HG02852 (cell line): ENCODE data around the gene FAM20C.
"Not testable (repeated sequence)": the region's sequence is repeated elsewhere in the genome, so short reads cannot be mapped to it uniquely, and the experiment has no call there.

Source experiments
- ATAC-seq: cut with Tn5 transposase; IDR thresholded peaks from one replicate; pipeline ENCODE4 v1.9.1; 2021; ENCODE audit warnings: mild to moderate bottlenecking, moderate library complexity; ENCODE audit not compliant: unreplicated experiment

FAM20C gene

DNA sequence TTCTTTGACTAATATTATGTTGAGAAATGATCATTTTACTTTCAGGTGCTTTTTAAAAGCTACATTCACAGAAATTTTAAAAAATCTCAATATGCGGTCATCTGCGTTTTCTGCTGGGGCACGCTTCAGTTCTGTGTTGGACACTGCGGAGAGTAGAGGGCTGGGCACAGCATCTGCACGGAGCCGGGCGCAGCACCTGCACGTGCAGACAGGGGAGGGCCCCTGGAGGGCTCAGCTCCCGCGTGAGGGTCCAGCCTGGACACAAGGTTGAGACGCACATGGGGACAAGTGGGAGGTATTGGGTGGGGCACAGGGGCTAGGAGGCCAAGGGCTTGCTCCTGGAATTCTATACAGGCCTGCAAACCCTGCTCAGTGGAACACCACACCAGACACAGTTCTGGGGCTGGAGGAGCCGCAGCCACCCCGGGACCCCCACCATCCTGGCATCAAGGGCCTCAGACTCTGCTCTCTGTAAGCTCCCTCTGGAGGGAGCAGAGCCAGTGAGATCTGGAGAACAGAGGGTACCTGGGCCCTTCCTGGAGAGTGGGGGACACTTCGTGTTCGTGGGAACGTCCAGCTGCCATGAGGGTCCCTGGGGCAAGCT lies 20.4 kb upstream of the FAM20C start:
- no peak for ATAC-seq

DNA sequence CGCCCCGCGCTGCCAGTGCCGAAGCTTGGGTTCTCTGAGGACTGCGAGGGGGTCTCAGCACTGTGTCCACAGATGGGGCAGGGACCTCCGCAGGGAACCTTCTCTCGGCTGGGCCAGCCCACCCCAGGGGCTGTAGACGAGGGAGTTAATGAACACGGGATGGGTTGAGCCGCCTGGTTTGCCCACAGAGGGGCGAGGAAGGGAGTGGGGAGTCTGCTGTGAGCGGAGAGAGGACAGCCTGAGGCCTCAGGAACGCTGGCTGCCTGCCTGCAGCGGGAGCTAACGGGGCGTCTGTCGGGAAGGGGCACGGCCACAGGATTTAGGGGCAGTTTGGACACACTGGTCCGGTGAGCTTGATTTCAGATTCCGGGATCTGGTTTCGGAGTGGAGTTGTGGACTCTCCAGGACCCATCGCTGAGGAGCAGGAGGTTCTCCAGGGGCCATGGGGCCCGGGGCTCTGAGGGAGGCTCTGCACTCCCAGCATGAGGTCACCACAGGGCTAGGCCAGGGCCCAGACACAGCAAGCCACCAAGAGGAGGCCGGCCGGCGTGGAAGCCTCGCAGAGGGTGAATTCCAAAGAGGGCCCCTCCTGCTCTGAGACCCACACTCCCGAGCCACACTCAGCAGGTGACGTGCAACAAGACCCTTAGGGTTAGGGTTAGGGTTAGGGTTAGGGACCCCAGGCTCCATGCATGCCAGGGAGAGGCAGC lies 19.0 kb upstream of the FAM20C start:
- ATAC-seq, result no peak

DNA sequence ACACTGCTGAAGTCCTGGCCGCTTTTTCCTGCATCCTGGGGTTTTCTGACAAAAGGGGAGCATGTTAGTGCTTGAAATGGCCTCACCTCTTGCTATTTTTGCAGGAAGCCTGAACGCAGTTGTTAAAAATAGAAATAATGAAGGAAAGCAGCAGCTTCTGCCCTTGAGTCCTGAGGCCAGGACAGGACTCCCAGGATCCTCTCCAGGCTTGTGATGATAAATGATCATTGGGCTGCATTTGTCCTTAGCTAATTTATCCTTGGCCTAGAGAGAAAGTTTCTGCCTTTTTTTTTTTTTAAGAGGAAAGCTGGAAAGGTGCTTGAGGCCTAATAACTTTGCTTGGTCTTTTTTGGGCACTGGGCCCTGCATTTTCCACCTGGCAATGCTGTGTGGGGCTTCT lies 17.7 kb upstream of the FAM20C start:
- no peak for ATAC-seq

DNA sequence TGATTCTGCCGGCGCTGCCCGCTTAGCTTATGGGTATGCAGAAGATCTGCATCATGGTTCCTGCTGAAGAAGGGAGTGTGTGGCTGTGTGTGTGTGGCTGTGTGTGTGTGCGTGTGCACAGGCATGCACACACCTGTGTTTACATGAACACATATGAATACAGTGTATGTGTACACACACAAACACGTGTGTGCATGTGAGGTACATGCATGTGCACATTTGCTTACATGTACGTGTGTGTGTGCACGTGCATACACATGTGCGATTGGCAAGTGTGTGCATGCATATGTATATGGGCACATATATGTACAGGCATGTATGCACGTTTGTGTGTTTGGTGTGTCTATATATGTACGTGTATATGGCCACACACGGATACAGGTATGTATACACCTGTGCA lies 16.4 kb upstream of the FAM20C start:
- ATAC-seq, result no peak

DNA sequence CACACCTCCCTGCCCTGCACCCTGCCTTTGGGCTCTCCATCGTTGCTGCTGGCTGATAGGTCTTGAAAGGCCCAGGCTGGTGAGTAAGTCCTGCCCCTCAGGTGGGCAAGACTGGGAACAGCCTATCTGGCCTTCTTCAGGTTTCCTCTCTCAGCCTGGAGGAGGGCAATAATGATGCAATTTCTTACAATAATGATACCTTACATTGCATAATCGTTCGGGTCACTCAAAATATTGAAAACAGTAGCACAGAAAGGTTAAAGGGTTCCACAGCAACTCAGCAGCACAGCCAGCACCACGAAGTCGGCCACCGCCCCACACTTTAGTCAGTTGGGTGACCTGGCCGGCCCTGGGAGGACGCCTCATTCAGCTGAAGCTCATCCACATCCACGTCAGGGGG lies 16.0 kb upstream of the FAM20C start:
- no peak for ATAC-seq

DNA sequence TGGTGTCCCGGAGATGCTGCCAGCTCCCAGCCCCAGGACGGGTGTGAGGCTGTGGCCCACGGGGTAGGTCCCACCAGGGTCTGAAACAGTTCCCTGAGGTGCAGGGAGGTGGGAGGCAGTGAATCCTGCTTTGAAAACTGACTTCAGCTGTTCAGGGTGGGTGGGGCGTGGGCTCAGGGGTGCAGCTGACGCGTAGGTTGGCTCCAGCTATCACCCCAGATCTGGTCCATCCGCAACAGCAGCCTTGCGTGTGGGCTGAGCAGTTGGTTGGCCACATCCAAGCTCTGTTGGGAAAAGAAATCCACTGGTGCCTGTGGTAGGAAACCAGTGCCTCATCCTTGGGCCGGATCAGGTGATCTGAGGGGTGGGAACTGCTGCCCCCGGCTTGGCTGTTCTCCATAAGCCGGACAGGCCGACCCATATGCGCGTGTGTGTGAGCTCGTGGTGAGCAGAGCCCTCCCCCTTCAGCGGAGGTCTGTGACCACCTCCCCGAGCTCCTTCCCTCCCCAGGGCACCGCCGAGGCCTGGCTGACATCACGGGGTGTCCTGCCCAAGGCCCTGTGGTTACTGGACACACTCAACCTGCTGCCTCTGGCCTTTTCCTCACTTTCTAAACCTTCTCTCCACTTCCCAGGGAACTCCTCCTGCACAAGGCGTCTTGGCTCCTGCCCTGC lies 15.4 kb upstream of the FAM20C start:
- ATAC-seq, result no peak

DNA sequence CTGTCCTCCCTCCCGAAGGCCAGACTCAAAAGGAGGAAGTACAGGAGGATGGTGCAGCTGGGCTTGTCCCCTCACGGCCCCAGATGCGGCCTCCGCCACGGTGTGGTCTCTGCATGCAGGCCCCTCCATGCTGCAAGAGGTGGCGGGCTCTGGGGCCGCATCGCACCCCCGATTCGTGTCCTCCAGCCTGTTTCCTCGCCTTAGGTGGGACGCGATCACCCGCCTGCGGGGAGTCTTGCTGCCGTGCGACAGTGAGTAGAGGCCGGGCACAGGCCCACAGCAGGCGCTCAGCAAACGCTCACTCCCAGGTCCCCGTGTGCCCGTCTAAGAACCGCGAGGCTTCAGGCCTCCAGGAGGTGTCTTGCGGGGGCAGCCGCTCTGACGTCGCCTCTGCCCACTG lies 13.9 kb upstream of the FAM20C start:
- ATAC-seq, result no peak

DNA sequence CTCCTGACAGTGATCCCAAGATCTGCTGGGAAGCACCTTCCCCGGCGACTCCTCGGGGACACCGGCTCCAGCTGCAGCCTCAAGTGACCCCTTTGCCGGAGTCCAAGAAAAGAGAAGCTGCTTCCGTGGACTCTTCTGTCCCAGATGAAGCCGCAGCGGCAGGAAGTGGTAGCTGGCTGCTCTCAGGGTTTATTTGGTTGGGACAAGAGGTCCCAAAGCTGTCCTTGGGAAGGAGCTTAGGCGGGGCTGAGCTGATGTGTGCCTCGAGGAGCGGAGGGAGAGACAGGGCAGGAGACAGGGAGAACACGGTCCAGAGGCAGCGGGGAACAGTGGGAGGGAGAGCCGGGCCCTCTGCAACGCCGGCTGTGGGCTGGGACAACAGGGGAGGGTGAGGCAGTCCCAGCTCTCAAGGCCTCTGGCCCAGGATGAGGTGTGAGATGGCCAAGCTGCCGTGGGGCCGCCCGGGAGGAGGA lies 13.1 kb upstream of the FAM20C start:
- ATAC-seq, result no peak

DNA sequence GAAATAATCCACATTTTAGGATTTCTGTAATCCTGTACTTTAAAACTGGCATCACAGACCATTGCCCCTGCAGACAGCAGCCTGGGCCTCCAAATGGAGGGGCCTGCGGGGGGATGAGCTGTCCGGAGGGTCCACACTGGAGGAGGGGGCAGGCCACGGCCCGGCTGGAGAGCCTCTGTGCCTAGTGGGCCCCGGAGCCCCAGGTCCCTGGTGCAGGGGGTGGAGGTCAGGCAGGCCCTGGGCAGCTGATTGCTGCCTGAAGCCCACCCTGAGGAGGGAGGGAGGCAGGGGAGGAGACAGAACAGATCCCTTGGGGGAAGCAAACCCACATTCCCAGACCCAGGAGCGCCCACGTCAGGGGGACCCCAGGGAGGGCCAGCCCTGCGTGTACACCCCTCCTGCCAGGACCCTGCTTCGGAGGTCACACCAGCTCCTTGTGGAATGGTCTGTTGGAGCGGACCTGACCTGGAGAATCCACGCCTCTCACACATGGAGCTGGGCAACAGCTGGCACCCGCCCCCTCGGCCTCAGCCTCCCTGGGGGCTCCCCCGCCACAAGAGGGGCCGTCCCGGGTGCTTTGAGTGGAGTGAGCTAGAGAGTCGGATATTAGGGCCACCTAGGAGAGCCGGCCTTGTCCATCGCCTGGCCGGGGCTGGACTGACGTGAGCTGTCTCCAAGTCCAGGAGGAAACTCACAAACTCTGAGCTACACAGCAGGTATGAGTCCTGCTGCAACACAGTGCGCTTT lies 12.2 kb upstream of the FAM20C start:
- no peak for ATAC-seq

DNA sequence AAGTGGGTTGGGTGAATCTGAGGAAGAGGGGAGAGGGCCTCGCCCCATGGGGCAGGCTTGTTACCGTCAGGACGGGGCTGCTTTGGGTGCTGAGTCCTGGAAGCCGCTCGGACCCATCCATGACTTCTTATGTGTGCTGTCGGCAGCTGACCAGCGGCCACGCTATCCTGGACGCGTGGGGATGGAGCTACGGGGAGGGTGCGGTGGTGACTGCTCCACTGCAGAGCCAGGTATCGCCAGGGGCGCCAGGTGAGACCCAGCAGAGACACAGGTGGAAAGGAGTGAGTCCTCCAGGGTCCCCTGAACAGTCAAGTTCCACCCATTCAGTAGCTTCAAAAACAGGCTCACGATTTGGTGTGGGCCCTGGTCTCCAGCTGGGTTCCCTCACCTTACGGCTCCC lies 10.6 kb upstream of the FAM20C start:
- no peak for ATAC-seq

DNA sequence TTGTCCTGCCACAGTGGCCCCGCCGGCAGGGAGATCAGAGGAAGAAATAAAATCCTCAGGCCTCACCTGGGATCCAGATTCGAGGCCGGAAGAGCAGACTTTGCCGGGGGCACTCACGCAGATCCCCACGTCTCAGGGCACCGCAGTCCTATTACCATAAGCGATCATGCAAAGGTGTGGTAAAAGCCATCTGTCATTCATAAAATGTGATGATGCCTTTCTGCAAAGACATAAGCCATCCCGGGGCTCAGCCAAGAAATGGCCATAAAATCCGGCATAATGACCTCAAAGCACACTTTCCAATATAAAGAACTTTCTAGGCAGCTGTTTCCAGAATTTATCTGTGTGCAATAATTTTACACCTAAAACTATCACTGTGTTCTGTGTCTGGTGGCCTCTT lies 9.9 kb upstream of the FAM20C start:
- not testable (repeated sequence) for ATAC-seq

DNA sequence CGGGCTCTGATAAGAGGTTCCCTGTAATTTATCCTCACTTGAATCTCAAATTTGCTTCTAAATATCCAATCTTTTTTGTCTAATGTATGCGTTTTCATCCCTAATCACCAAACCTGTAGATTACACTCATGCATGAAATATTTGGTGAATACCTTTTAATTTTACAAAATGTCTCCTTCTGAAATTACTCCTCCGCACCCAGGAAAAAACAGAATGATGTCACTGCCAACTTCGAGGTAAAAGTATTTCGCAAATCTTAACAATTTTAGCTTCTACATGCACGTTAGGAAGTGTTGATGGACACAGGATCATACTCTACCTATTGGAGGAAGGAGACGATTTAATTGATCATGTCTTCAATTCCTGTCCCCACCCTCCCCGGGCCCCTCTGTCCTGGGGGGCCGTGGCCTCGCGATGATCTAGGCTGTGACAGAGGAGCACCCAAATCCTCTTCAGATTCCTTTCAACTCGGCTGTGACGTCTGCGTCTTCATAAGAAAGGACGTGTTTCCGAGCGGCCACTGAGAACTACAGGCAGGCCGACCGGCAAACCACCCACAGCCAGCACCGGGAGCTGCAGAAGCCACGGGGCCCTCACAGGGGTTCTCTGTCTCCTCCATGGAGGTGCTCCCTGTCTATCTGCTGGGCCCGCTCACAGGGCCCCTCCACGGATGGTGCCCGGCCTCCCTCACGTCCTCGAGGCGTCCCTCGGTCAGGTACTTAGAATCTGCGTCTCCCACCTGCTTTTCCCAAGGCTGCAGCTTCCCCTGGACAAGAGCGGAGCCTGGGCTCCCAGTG lies 8.7 kb upstream of the FAM20C start:
- no peak for ATAC-seq

DNA sequence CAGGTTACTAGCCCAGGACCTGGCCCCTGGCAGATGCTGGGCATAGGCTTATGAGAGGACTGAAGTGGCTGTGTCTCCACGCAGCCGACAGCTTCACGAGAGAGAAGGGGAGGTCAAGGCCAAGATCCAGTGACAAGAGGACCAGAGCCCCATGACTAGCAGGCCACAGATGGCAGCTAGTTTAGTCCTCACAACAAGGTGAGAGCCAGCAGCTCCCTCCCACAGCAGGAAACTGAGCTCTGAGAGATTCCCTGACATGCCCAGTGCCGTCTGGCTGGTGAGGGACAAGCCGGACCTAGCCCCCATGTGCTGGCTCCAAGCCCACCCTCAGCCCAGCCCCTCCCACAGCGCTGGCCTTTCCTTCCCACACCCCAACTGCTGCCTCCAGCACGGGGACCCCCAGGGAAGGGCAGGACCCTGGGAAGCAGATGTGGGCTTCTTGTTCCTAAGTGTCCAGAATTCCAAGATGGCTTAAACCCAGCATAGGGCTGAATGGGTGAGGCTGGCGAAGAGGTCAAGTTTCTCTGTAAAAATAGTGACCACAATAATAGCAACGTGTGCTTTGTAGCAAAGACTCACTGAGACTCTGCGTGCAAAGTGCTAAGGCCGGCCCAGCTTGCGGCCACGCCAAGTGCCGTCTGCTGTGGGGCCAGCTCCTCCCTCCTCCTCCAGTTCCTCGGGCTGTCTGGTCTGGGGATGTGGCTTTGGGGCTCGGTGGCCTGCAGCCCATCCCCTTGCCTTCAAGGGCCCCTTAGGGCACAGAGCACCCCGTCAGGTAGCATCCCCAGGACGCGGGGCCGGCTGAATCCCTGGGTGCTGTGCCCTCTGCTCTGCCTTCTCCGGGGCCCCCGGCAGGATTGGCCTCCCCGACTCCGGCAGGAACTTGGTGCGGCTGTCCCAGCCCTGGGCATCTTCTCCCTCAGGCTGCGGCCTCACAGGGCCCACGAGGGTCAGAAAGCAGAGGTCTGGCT lies 7.8 kb upstream of the FAM20C start:
- no peak for ATAC-seq

DNA sequence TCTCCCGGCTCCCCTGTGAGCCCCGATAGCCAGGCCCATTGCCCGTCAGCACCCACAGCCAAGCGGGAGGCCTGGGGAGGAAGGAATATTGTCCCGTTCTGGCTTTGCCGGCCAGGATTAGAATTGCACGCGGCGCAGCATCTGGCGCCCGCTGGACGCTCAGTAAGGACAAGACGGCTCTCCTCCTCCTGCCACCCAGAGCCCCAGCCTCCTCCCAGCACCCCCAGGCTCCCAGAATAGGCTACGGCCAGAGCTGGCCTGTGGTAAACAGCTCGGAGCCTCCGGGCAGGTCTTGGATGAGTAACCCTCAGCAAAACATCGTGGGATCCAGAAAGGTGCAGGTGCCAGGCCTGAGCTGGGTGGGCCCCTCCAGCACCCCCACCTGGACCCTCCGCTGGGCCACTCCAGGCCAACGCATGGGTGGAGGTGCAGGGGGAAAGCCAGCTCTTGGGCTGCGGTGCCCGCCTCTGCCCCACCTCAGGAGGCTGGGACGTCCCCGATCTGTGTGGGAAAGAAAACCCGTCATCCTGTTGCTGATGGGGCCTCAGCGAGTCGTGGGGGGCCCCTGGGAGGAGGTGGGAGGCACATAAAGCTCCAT lies 5.8 kb upstream of the FAM20C start:
- ATAC-seq, result no peak

DNA sequence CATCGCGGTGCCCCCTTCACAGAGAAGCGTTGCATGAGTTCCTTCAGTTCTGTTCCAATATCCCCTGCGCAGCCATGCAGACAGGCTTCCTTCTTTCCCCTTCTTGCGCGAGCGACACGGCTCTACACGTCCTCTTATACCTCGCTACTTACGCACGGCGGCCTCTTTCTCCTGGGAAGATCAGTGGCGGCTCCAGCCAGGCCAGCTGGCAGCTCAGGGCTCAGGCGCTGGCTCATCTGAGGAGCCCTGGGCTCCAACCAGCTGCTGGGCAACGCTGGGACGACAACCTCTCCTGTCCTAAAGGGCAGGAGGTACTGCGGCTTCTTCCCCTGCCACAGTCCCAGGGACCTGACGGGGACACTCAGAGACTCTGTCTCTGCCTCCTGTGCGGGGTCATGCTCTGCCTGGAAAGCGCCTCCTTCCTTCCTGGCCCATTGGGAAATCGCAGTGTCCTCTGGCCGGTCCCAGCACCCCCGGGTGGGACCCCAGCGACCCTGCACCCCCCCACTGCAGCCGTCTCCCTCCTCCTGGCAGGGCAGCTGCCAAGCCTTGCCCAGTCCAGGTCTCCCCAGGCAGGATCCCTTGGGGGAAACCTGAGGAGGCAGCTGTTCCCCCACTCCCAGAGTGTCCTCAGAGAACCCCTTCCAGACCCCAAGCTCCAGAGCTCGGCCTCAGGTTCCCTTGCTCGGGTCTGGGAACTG lies 5.0 kb upstream of the FAM20C start:
- ATAC-seq, result no peak

DNA sequence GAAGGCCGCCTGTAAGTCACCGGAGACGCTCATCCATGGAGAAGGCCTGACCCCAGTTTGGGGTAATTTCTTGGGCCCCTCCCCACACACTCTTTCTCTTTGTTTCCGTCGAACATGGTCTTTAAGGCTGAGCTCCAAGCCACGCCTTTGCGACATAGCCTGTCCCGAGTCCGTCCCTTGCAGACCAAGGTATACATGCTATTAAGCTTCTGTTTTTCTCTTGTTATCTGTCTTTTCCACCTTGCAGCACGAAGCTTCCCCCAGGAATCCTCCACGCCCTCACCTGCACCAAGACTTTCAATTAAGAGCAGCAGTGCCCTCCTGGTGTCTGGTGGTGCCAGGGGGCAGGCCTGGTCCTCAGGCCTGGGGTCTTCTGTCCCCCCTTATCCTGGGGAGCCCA lies 4.2 kb upstream of the FAM20C start:
- ATAC-seq, result no peak

DNA sequence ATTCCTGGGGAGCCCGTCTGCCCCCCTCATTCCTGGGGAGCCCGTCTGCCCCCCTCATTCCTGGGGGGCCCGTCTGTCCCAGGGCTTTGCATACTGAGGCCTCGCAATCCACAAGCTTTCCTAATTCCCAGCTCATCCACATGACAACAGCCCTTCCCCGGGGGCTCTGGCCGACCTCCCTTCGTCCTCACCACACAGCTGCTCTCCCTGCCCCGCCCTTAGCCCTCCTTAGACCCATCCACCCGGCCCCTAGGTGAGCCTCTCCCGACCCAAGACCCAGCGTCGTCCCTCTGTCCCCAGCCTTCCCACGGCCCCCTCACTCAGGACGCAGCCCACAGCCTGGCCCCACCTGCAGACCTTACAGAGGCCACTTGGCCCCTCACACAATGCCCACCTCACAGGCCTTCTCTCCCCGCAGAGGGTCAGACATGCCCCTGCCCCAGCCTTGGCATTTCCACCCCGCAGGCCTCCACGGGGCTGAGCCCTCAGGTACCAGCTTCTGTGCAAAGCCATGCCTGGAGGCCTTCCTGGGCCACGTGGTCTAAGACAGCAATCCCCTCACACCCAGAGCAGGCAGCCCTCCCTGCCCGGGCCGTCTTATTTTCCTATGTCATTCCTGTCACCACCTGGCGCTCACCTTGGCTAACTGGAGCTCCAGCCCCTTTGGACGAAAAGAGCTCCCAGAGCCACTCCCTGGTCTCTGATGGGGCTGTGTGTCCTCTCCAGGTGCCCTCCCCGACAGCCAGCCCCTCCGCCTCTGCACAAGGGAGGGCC lies 3.5 kb upstream of the FAM20C start:
- ATAC-seq, result no peak

DNA sequence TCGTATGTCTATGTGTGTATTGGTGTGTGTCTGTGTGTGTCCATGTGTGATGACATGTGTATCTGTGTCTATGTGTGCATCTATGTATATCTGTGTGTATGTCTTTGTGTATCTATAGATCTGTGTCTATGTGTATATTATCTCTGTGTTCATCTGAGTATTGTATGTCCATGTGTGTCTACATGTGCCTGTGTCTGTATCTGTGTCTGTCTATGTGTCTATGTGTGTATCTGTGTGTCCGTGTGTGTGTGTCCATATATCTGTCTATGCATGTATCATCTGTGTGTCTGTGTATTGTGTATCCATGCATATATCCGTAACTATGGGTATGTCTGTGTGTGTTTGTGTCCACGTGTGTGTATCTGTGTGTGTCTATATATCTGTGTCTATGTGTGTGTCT lies 2.7 kb upstream of the FAM20C start:
- ATAC-seq, result no peak
